ENCODE data around the gene HDGF.

GRCh38 chr1:156721535-156721934 lies 29.9 kb downstream of the HDGF start:
- TF ChIP-seq CTCF (IDR thresholded peaks at IDR 0.05) (no peak), POLR2A (IDR thresholded peaks at IDR 0.05) (no peak)
